IMR-90 (cell line): ENCODE measurements around the gene VPS37C.

Source experiments
- CEBPB ChIP-seq: IDR thresholded peaks from 2 replicates; pipeline ENCODE4 v1.6.1; 2012; ENCODE audit warnings: low read depth, low read length, improper control_type of control experiment
- CTCF ChIP-seq: conservative IDR thresholded peaks from 2 replicates; pipeline ENCODE4 v1.5.1; 2012; ENCODE audit warnings: mild to moderate bottlenecking, low read depth, low read length, improper control_type of control experiment
- ELK1 ChIP-seq: fragments of 150-350 bp; IDR thresholded peaks from 2 replicates; pipeline ENCODE4 v1.6.1; 2016; ENCODE audit warnings: low read depth, mild to moderate bottlenecking, low read length, moderate library complexity, borderline replicate concordance
- MAFK ChIP-seq: IDR thresholded peaks from 2 replicates; pipeline ENCODE4 v1.6.1; 2012; ENCODE audit warnings: low read depth, low read length, improper control_type of control experiment
- MXI1 ChIP-seq: IDR thresholded peaks from 2 replicates; pipeline ENCODE4 v1.6.1; 2012; ENCODE audit warnings: low read depth, mild to moderate bottlenecking, low read length, moderate library complexity, borderline replicate concordance
- NFE2L2 ChIP-seq: fragments of 150-350 bp; IDR thresholded peaks from 2 replicates; pipeline ENCODE4 v1.6.1; 2016; ENCODE audit warnings: low read depth, mild to moderate bottlenecking, low read length
- POLR2A ChIP-seq: IDR thresholded peaks from 2 replicates; pipeline ENCODE4 v1.6.1; 2012; ENCODE audit warnings: mild to moderate bottlenecking, low read depth, low read length
- RAD21 ChIP-seq: IDR thresholded peaks from 2 replicates; pipeline ENCODE4 v1.6.1; 2012; ENCODE audit warnings: low read length, improper control_type of control experiment
- SMC3 ChIP-seq: fragments of 150-350 bp; IDR thresholded peaks from 2 replicates; pipeline ENCODE4 v1.6.1; 2016; ENCODE audit warnings: low read depth, mild to moderate bottlenecking, antibody characterized with exemption, low read length, moderate library complexity
- USF2 ChIP-seq: fragments of 150-350 bp; IDR thresholded peaks from 2 replicates; pipeline ENCODE4 v1.6.1; 2017; ENCODE audit warnings: mild to moderate bottlenecking, antibody characterized with exemption, low read length, low read depth

- TF ChIP-seq CTCF (no peak), POLR2A (no peak), MAFK (no peak), RAD21 (no peak), USF2 (no peak), CEBPB (no peak), NFE2L2 (no peak), ELK1 (no peak), SMC3 (no peak), MXI1 (no peak)
Measured at GRCh38 chr11:61163021-61163420, 1.8 kb upstream of the VPS37C start.
